Astrocyte of the cerebellum (primary cell): ENCODE measurements around the gene OR8B3.
"Not testable (repeated sequence)": the region's sequence is repeated elsewhere in the genome, so short reads cannot be mapped to it uniquely, and the experiment has no call there.

ENCODE experiments used
- DNase-seq: peaks from one replicate; pipeline ENCODE4 v3.0.0-alpha.2; 2011; ENCODE audit warnings: low read depth
- H3K4me3 ChIP-seq: 2 replicates; pipeline ENCODE4 v1.5.1; 2011; ENCODE audit warnings: mild to moderate bottlenecking, low read depth, low read length, moderate library complexity
- CTCF ChIP-seq: IDR thresholded peaks from 2 replicates; pipeline ENCODE4 v1.5.1; 2012; ENCODE audit warnings: low read length, low read depth, moderate library complexity, mild to moderate bottlenecking; ENCODE audit errors: missing control alignments
- in situ Hi-C: cut with HindIII; loops from 2 replicates; pipeline ENCODE4 v1.10.0; 2017; ENCODE audit warnings: low sequenced_read_pairs

OR8B3 gene

GRCh38 chr11:124415356-124415923 lies 16.6 kb upstream of the OR8B3 start:
- no peak overlapping the region for H3K4me3 ChIP-seq
- TF ChIP-seq CTCF = peak; percentile 62
- in situ Hi-C loops = no loop called here
- DNase-seq = peak; percentile 48

- DNase-seq = no peak
- no peak for TF ChIP-seq CTCF
- H3K4me3 ChIP-seq = no peak overlapping the region
- in situ Hi-C loops = no loop called here
Observed at GRCh38 chr11:124409906-124410305, 11.1 kb upstream of the OR8B3 start.

GRCh38 chr11:124405581-124405980 lies 6.8 kb upstream of the OR8B3 start:
- no peak for DNase-seq
- in situ Hi-C loops = no loop called here
- TF ChIP-seq CTCF = no peak
- H3K4me3 ChIP-seq = no peak overlapping the region

GRCh38 chr11:124403186-124403585 lies 4.4 kb upstream of the OR8B3 start:
- in situ Hi-C loops, DNase-seq, H3K4me3 ChIP-seq: not testable (repeated sequence)

- TF ChIP-seq CTCF = peak; percentile 89
- in situ Hi-C loops = no loop called here
- peak; percentile 88 for DNase-seq
- no peak overlapping the region for H3K4me3 ChIP-seq
Observed at GRCh38 chr11:124402326-124402922, 3.6 kb upstream of the OR8B3 start.

- DNase-seq, in situ Hi-C loops, H3K4me3 ChIP-seq: not testable (repeated sequence)
Observed at GRCh38 chr11:124396847-124397246, 2.0 kb downstream of the OR8B3 start.

- in situ Hi-C loops = no loop called here
- no peak overlapping the region for H3K4me3 ChIP-seq
- DNase-seq = no peak
- TF ChIP-seq CTCF = no peak
Observed at GRCh38 chr11:124394408-124394807, 4.4 kb downstream of the OR8B3 start.
